Measurements from ENCODE around the gene JTB. TPM values are rescaled to one million over a fixed set of nuclear protein-coding genes. Genes with fewer than 3 reads are reported as not detected.
A peak's percentile ranks its signal among the peaks of the same experiment; 100 is the strongest.

Gene JTB
- total RNA-seq, 2 experiments from 2014 or later, result 124 to 178 TPM

- no TSS peak for BruUV-seq (replicated peaks)
- Histone ChIP-seq H3K79me2 (ENCODE audit: insufficient read depth, low read depth, low read length) (peaks cover 52% of the 10 kb centered on the region), H3K4me2 (ENCODE audit: low read length) (0 out of 2 replicates have a peak overlapping the region, but pooled peaks have one; percentile 60), H3K9me2 (ENCODE audit: insufficient read depth, low read length) (no peaks in the 10 kb centered on the region), H3K27ac (ENCODE audit: low read depth, low read length, poor library complexity, severe bottlenecking) (no peak overlapping the region), H4K20me1 (ENCODE audit: insufficient read depth, low read length) (peaks cover 10% of the 10 kb centered on the region; the same call in 1 of the 2 replicates), H3K36me3 (ENCODE audit: insufficient read depth, low read length) (peaks cover 21% of the 10 kb centered on the region), H2AFZ (ENCODE audit: low read length) (no peak overlapping the region), H3K9me3 (ENCODE audit: low read length) (no peaks in the 10 kb centered on the region), H3K4me3 (ENCODE audit: low read depth, low read length, poor library complexity, severe bottlenecking) (no peak overlapping the region), H3K4me1 (ENCODE audit: insufficient read depth, low read length, poor library complexity, severe bottlenecking) (peaks cover 50% of the 10 kb centered on the region)
- POLR2A ChIA-PET, result interaction anchor here (0.8 kb wide), 1 partner anchor 10 kb away, joined by 3 read pairs; no protein-coding TSS in a partner anchor
- no peak for DNase-seq (ENCODE audit: low spot score)
- TF ChIP-seq EZH2phosphoT487 (IDR thresholded peaks at IDR 0.05; ENCODE audit: borderline replicate concordance, low read depth, low read length), result no peak
- TF ChIP-seq CTCF (conservative IDR thresholded peaks at IDR 0.05; ENCODE audit: low read length), result no peak
- intact Hi-C loops (cut with micrococcal nuclease; ENCODE audit: unreplicated experiment), result no loop called here
- CTCF ChIA-PET (ENCODE audit: unreplicated experiment), result no interaction called here
Measured at GRCh38 chr1:153959454-153959853, 18.0 kb downstream of the JTB start.

- no peak overlapping the region for H2AFZ ChIP-seq (ENCODE audit: low read length)
- CTCF ChIA-PET (ENCODE audit: unreplicated experiment), result no interaction called here
- TF ChIP-seq CTCF (conservative IDR thresholded peaks at IDR 0.05; ENCODE audit: low read length) (no peak), EZH2phosphoT487 (IDR thresholded peaks at IDR 0.05; ENCODE audit: borderline replicate concordance, low read depth, low read length) (no peak)
- DNase-seq (ENCODE audit: low spot score), result no peak
- H3K4me2 ChIP-seq (ENCODE audit: low read length), result peak overlapping the region; percentile 60
- POLR2A ChIA-PET, result interaction anchor here (0.8 kb wide), 1 partner anchor 10 kb away, joined by 3 read pairs; no protein-coding TSS in a partner anchor
- H3K79me2 ChIP-seq (ENCODE audit: insufficient read depth, low read depth, low read length), result peaks cover 52% of the 10 kb centered on the region
- H3K9me2 ChIP-seq (ENCODE audit: insufficient read depth, low read length), result no peaks in the 10 kb centered on the region
- no peaks in the 10 kb centered on the region for H3K9me3 ChIP-seq (ENCODE audit: low read length)
- peak overlapping the region; percentile 14 for H3K27ac ChIP-seq (ENCODE audit: low read depth, low read length, poor library complexity, severe bottlenecking)
- H4K20me1 ChIP-seq (ENCODE audit: insufficient read depth, low read length), result peaks cover 15% of the 10 kb centered on the region
- H3K4me1 ChIP-seq (ENCODE audit: insufficient read depth, low read length, poor library complexity, severe bottlenecking), result peaks cover 44% of the 10 kb centered on the region
- no TSS peak for BruUV-seq (replicated peaks)
- H3K36me3 ChIP-seq (ENCODE audit: insufficient read depth, low read length), result peaks cover 26% of the 10 kb centered on the region
- peak overlapping the region; percentile 87 for H3K4me3 ChIP-seq (ENCODE audit: low read depth, low read length, poor library complexity, severe bottlenecking)
- intact Hi-C loops (cut with micrococcal nuclease; ENCODE audit: unreplicated experiment), result loop anchor here (1.0 kb wide), 1 partner anchor 13 kb away; the partner anchor contains the start of gene DENND4B
Measured at GRCh38 chr1:153958961-153959260, 18.6 kb downstream of the JTB start.

GRCh38 chr1:153958111-153958960 is 19.1 kb downstream of the JTB start, which contains the start of gene CRTC2:
Gene CRTC2, minus strand, starts transcription at chr1:153958612. Its CDS starts 115 bp downstream, at chr1:153958497.
- H4K20me1 ChIP-seq (ENCODE audit: insufficient read depth, low read length), result peaks cover 18% of the 10 kb centered on the region

More at GRCh38 chr1:153958111-153958960, 19.1 kb downstream of the JTB start, which contains the start of gene CRTC2:
- POLR2A ChIA-PET, result interaction anchor here (0.8 to 2.5 kb wide), 2 partner anchors 8 to 9 kb away, joined by 3 to 16 read pairs; partner anchors contain the start of gene CREB3L4
- CTCF ChIA-PET (ENCODE audit: unreplicated experiment), result no interaction called here
- Histone ChIP-seq H3K79me2 (ENCODE audit: insufficient read depth, low read depth, low read length) (peaks cover 53% of the 10 kb centered on the region), H3K9me3 (ENCODE audit: low read length) (no peaks in the 10 kb centered on the region), H3K27ac (ENCODE audit: low read depth, low read length, poor library complexity, severe bottlenecking) (peak within 1 kb of the TSS; percentile 74), H2AFZ (ENCODE audit: low read length) (peak within 1 kb of the TSS; percentile 16; the same call in 1 of the 2 replicates), H3K36me3 (ENCODE audit: insufficient read depth, low read length) (peaks cover 32% of the 10 kb centered on the region), H3K4me3 (ENCODE audit: low read depth, low read length, poor library complexity, severe bottlenecking) (peak within 1 kb of the TSS; percentile 87), H3K4me1 (ENCODE audit: insufficient read depth, low read length, poor library complexity, severe bottlenecking) (peaks cover 43% of the 10 kb centered on the region), H3K9me2 (ENCODE audit: insufficient read depth, low read length) (no peaks in the 10 kb centered on the region), H3K4me2 (ENCODE audit: low read length) (peak within 1 kb of the TSS; percentile 97)
- no TSS peak for BruUV-seq (replicated peaks)
- TF ChIP-seq EZH2phosphoT487 (IDR thresholded peaks at IDR 0.05; ENCODE audit: borderline replicate concordance, low read depth, low read length) (no peak), CTCF (conservative IDR thresholded peaks at IDR 0.05; ENCODE audit: low read length) (peak; percentile 37; the same call in 1 of the 2 replicates)
- peak; percentile 98 for DNase-seq (ENCODE audit: low spot score)
- intact Hi-C loops (cut with micrococcal nuclease; ENCODE audit: unreplicated experiment), result loop anchor here (1.0 kb wide), 1 partner anchor 12 kb away; the partner anchor contains the start of gene DENND4B

Measured in OCI-LY7 (cell line).